NCI-H774 (cell line): ENCODE results near the gene SPOP.
"Not testable (repeated sequence)": the region's sequence is repeated elsewhere in the genome, so short reads cannot be mapped to it uniquely, and the experiment has no call there.

Experiments
- DNase-seq: peaks from one replicate; lab custom pipeline; 2025; lab: John Stamatoyannopoulos, UW

SPOP gene

GRCh38 chr17:49571764-49572163 is 106.1 kb downstream of the SPOP start:
- DNase-seq = no peak

DNA sequence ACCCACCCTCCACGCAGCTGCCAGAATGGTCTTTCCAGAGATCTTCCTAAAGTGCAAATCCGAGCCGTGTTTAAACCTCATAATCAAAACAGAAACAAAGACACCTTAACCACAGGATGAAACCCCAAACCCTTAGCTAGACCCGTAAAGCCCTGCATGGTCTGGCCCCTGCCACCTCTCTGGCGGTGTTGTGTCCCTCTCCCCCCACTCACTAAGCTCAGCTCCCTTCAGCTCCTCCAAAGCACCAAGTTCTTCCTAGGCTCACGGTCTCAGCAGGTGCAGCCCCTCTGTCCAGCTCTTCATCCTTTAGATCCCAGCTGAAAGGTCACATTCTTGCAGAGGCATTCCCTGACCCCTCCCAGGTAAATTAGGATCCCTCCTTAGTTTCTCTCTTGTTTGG is 106.6 kb downstream of the SPOP start:
- DNase-seq = no peak

DNA sequence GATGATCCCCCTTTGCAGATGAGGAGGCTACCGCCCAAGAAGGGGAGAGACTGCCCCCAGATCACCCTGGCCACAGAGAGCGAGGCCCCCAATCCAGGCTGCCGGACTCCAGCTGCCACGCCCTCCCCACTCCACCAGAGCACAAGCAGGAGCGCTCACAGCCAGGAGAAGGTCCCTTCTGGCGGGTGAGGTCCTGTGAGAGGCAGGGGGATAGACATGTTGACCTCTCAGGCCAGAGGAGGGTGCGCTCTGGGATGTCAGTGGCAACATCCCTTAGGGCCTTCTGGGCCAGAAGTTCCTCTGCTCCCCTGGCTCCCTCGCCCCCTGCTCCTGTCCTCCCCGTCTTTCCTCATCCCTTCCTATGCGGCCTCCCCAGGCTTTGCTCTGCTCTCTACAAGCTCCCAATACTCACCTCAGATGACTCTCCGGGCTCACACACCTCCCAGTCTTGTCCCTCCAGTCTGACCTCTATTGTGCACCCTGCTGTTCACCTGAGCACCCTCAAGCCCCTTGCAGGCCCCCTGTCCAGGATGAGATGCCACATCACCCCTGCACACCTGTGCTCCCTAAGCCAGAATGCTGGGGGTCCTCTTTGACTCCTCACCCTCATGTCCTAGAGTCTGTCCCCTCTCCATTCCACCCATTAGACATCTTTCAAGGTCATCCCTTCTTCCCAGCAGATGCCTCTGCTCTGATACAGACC is 107.2 kb downstream of the SPOP start:
- DNase-seq = no peak

DNA sequence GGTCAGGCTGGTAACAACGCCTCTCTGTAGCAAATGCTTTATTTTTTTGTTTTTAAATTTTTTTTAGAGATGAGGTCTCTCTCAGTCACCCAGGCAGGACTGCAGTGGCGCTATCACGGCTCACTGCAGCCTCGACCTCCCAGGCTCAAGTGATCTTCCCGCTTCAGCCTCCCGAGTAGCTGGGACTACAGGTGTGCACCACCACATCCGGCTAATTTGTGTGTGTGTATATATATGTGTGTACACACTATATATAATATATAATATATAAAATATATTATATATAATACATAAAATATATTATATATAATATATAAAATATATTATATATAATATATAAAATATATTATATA is 109.2 kb downstream of the SPOP start:
- DNase-seq = not testable (repeated sequence)

DNA sequence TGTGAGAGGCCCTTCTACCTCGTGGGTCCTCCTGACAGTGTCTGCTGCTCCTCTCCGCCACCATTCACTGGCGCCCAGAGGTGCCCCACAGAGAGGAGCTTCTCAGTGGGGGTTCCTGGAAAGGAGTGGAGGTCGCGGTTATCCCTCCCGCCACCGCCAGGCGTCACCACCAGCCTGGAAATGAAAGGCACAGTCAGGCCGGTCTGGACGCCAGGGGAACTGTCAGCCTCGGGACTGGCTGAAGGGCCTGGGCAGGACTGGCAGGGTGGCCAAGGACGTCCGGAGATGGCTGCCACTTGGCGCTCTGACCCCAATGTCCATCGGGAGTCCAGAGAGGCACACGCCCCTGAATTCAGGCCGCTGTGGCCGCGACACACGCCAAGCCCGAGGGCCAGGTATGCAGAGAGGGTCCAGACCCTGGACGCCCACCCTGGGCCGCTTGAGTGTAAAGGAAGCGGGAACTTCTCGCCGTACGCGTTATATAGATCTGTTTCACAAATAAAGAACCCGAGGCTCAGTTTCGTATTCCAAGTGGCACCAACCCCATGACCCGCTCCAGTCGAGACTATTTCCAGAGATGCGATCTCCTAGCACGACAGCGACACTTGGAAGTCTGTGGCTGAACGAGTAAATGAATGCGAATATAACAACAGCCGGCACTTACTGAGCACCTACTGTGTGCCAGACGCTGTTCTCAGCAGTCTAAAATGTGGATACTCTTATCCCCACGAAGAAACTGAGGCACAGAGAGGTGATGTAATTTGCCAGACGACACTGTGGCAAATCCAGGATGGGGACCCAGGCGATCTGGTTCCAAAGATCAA is 109.8 kb downstream of the SPOP start:
- DNase-seq = peak; percentile 84

GRCh38 chr17:49567104-49567521 is 110.8 kb downstream of the SPOP start:
- no peak for DNase-seq

DNA sequence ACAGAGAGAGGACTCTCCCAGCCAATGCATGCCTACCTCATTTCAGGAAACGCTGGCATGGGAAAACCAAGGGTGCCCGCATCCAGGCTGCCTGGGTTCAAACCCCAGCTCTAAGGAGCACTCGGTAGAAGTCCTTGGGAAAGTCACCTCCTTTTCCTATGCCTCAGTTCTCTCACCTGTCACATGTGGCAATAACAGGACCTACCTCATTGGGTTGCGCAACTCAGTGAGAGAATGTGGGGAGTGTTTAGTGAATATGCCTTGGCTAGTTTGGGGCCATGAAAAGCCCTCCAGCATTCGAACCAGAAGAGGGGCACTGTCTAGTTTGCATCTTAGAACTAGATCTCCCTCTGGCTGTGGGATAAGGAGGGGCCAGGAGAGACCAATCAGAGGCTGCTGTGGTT is 111.2 kb downstream of the SPOP start:
- no peak for DNase-seq

GRCh38 chr17:49565948-49566491 is 111.9 kb downstream of the SPOP start:
- DNase-seq = no peak

- no peak for DNase-seq
These were observed 113.3 kb downstream of the SPOP start for GRCh38 chr17:49564638-49565037.

DNA sequence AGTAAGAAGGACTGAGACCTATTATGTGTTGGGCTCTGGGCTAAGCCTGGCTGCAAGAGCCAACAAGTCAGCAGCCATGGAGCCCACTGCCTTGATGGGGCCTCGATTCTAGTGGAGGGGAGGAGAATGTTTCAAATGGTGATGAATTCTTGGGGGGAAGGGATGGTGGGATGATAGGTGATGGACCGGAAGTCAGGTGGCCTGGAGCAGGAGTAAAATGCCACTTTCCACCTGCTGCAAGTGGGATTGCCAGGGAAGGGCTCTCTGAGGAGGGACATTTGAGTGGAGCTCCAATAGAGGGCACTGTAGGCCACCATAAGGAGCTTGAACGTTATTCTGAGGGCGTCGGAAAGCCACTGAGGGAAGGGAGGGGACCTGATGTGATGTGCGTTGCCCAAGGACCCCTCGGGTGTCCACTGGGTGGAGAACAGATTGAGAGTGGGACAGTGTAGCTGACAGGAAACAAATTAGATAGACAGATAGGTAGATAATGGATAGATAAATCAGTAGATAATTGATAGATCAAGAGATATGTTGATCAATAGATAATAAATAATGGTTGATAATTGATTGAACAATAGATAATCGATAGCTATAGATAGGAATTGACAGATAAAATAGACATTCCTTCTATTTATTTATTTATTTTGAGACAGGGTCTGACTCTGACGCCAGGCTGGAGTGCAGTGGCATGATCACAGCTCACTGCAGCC is 120.4 kb downstream of the SPOP start:
- peak; percentile 61 for DNase-seq

DNA sequence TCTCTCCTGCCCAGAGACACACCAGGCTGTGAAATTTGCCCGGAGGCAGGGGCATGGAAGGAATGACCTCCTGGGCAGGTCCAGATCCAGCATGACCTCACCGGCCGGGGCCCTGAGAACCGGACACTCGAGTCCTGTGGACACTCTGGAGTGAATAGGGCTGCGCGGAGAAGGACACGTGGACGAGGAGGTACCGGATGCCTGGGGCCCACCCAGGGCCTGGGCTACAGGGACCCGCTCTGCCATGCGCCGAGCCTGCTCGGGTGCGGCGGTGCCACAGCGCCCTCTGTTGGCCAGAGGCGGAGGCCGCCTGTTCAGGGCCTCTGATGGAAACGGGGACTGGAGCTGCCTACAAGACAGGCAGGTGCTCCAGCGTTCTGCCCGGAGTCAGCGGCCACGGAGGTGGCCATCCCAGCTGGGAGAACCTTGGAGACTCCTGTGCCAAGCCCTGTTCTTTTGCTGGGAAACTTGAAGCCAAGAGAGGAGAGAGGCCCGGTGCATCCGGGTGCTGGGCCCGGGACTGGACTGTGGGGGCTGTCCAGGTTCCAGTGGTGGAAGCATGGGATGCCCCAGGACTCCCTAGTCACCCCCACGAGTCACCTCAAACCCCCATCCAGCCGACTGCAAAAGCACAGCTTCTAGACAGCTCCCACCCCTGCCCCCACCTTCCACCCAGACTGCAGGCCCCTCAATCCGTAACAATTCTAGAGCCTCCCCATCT is 121.5 kb downstream of the SPOP start:
- DNase-seq = peak; percentile 83

DNA sequence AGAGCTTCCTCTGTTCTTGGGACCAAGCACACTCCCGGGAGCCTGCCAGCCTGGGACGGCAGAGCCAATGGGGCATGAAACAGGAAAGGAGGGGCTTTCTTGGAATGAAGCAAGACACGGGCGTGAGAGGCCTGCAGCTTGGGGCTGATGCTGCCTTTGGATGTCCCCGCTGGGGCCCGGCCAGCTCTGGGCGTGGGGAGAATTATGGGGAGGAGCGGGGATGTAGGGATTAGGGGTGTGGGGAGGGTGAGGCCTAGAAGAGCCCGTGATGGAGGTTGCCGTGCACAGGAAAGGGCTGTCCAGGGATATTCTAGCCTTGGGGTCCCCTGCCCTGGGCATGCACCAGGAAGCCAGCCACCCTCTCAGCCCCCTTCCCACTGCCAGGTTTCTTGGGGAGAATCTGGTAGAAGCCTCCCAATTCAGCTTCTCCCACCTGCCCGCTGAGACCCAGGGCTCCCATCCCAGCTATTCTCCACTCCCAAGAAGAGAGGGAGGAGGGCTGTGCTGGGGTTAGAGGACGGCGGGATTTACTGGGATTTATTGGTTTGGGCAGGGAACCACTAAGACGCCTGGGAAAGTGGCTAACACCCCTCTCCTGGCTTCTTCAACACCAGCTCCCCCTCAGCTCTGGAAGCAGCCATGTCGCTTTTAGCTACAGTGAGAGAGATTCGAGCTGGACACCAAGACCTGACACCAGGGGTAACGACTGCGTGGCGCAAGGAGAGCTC is 122.2 kb downstream of the SPOP start:
- DNase-seq = no peak

DNA sequence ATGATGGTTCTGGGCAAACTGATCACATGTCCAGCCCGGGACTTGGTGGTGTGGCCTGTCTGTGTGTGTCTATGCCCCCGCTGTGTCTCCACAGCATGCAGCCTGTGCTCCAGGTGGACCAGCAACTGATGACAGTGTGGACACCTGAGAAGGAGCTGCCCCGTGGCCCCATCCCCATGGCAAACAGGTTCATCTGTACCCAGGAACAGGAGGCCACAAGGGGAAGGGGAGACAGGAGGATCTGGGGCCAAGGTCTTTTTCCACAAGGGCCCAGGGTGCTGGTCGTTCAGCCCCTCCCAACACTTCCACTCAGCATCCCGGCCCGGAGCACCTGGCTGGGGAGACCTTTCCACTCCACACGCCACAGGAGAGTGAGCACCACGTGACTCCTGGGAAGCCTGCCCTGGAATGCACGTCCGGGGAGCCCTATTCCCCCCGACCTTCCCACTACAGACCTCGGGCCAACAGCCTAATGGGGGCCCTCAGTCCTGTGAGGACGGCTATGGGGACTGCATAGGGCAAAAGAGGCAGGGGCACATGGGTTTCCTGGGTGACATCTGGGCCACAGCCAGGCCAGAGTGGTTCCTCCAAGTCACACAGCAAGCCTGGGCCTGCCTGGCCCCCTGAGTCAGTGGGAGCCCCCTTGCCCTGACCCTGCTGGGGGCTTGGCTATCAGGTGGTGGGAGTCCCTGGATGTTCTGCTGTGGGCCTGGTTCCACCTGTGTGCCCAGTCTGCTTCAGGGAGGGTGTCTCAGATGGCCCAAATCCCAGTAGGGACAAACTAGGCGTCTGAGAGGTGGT is 123.0 kb downstream of the SPOP start:
- DNase-seq = no peak

- no peak for DNase-seq
These were observed 124.1 kb downstream of the SPOP start for GRCh38 chr17:49553676-49554335.

GRCh38 chr17:49552070-49552751 is 125.7 kb downstream of the SPOP start:
- DNase-seq = no peak

GRCh38 chr17:49551221-49552069 is 126.5 kb downstream of the SPOP start:
- DNase-seq = no peak

DNA sequence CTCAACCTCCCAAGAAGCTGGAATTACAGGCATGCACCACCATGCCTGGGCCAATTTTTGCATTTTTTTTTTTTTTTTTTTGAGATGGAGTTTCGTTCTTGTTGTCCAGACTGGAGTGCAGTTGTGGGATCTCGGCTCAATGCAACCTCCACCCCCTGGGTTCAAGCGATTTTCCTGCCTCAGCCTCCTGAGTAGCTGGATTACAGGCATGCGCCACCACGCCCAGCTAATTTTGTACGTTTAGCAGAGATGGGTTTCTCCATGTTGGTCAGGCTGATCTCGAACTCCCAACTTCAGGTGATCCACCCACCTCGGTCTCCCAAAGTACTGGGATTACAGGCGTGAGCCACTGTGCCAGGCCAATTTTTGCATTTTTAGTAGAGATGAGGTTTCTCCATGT is 127.1 kb downstream of the SPOP start:
- DNase-seq = not testable (repeated sequence)
